ENCODE measurements around the gene PRH1. TPM values are rescaled to one million over a fixed set of nuclear protein-coding genes. Genes with fewer than 3 reads are reported as not detected.

The PRH1 gene
- total and polyA plus RNA-seq, 2 of the 13 experiments (the other 11 are each of a cell fraction or from before 2014, with no cell fraction given): 5.3 to 18.8 TPM

DNA sequence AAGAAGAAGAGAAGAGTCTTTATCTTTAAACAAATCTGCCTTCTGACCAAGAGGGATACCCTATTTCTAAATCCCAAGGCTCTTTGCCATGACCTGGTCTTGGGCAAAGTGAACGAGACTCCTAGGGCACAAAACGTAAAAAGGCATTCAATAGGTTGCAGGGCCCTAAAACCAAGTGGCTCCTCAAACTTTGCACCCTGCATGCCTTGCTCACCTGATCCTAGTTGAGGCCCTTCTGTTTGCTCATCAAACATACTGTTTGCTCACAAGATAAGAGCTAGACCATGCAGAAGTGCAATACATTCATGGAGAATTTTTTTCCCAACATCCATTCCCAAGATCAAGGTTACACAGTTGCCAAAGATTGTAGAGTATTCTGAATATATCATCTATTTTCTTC, 7.9 kb upstream of the PRH1 start (continued):
- TF ChIP-seq ZNF552 (CRISPR knock-in tag; IDR thresholded peaks at IDR 0.05; ENCODE audit: borderline replicate concordance): no peak
- TF ChIP-seq KAT8 (CRISPR knock-in tag; IDR thresholded peaks at IDR 0.05): peak; percentile 73
- peak; percentile 35; the same call in 1 of the 2 replicates for TF ChIP-seq POLR2AphosphoS5 (IDR thresholded peaks at IDR 0.05; ENCODE audit: low read depth, low read length)
- no peak for TF ChIP-seq ZNF768 (CRISPR knock-in tag; IDR thresholded peaks at IDR 0.05)
- TF ChIP-seq ARNT (IDR thresholded peaks at IDR 0.05): no peak
- TF ChIP-seq, protein P1, sequence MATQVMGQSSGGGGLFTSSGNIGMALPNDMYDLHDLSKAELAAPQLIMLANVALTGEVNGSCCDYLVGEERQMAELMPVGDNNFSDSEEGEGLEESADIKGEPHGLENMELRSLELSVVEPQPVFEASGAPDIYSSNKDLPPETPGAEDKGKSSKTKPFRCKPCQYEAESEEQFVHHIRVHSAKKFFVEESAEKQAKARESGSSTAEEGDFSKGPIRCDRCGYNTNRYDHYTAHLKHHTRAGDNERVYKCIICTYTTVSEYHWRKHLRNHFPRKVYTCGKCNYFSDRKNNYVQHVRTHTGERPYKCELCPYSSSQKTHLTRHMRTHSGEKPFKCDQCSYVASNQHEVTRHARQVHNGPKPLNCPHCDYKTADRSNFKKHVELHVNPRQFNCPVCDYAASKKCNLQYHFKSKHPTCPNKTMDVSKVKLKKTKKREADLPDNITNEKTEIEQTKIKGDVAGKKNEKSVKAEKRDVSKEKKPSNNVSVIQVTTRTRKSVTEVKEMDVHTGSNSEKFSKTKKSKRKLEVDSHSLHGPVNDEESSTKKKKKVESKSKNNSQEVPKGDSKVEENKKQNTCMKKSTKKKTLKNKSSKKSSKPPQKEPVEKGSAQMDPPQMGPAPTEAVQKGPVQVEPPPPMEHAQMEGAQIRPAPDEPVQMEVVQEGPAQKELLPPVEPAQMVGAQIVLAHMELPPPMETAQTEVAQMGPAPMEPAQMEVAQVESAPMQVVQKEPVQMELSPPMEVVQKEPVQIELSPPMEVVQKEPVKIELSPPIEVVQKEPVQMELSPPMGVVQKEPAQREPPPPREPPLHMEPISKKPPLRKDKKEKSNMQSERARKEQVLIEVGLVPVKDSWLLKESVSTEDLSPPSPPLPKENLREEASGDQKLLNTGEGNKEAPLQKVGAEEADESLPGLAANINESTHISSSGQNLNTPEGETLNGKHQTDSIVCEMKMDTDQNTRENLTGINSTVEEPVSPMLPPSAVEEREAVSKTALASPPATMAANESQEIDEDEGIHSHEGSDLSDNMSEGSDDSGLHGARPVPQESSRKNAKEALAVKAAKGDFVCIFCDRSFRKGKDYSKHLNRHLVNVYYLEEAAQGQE (IDR thresholded peaks at IDR 0.05; ENCODE audit: borderline replicate concordance in 1 of 2, low read depth in 1 of 2, low read length in 2 of 2): peak in 1 of 2 experiments; percentile 72; a peak in 1 of 4 replicates
- TF ChIP-seq ZBTB7A (CRISPR knock-in tag; IDR thresholded peaks at IDR 0.05): no peak
- TF ChIP-seq ZNF121 (CRISPR knock-in tag; IDR thresholded peaks at IDR 0.05): peak; percentile 40; the same call in 1 of the 2 replicates
- no peak; the same call in 1 of the 2 replicates for TF ChIP-seq ZNF337 (CRISPR knock-in tag; IDR thresholded peaks at IDR 0.05; ENCODE audit: borderline replicate concordance, low read depth)
- TF ChIP-seq SIX4 (CRISPR knock-in tag; IDR thresholded peaks at IDR 0.05): peak; percentile 93
- peak; percentile 78; the same call in 1 of the 2 replicates for TF ChIP-seq NR2F6 (IDR thresholded peaks at IDR 0.05)
- peak; percentile 92 for TF ChIP-seq NR2F6 (CRISPR knock-in tag; IDR thresholded peaks at IDR 0.05)
- peak; percentile 19; the same call in 1 of the 2 replicates for TF ChIP-seq ARNT2 (CRISPR knock-in tag; IDR thresholded peaks at IDR 0.05; ENCODE audit: low read depth)
- TF ChIP-seq ZNF354B (CRISPR knock-in tag; IDR thresholded peaks at IDR 0.05): no peak
- TF ChIP-seq SALL1 (CRISPR knock-in tag; IDR thresholded peaks at IDR 0.05): peak; percentile 99
- no peak for TF ChIP-seq KLF12 (CRISPR knock-in tag; IDR thresholded peaks at IDR 0.05; ENCODE audit: borderline replicate concordance)
- peak; percentile 55; the same call in 1 of the 2 replicates for TF ChIP-seq RFXANK (CRISPR knock-in tag; IDR thresholded peaks at IDR 0.05)
- TF ChIP-seq FLYWCH1 (CRISPR knock-in tag; IDR thresholded peaks at IDR 0.05): no peak
- TF ChIP-seq ZNF383 (CRISPR knock-in tag; IDR thresholded peaks at IDR 0.05; ENCODE audit: borderline replicate concordance): no peak
- peak; percentile 96 for TF ChIP-seq PITX1 (CRISPR knock-in tag; IDR thresholded peaks at IDR 0.05)
- TF ChIP-seq GTF2F1 (IDR thresholded peaks at IDR 0.05; ENCODE audit: low read length): no peak
- TF ChIP-seq STAG1 (CRISPR knock-in tag; IDR thresholded peaks at IDR 0.05): 0 out of 2 replicates have a peak, but pooled peaks have one; percentile 10
- no peak for TF ChIP-seq FOXK2 (IDR thresholded peaks at IDR 0.05)
- TF ChIP-seq ZNF460 (CRISPR knock-in tag; IDR thresholded peaks at IDR 0.05; ENCODE audit: borderline replicate concordance): no peak; the same call in 1 of the 2 replicates
- TF ChIP-seq SPEN (CRISPR knock-in tag; IDR thresholded peaks at IDR 0.05; ENCODE audit: low read depth): peak; percentile 71; the same call in 1 of the 2 replicates
- no peak for TF ChIP-seq ZBTB49 (CRISPR knock-in tag; IDR thresholded peaks at IDR 0.05; ENCODE audit: borderline replicate concordance)
- TF ChIP-seq, protein P2, sequence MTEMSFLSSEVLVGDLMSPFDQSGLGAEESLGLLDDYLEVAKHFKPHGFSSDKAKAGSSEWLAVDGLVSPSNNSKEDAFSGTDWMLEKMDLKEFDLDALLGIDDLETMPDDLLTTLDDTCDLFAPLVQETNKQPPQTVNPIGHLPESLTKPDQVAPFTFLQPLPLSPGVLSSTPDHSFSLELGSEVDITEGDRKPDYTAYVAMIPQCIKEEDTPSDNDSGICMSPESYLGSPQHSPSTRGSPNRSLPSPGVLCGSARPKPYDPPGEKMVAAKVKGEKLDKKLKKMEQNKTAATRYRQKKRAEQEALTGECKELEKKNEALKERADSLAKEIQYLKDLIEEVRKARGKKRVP (CRISPR knock-in tag; IDR thresholded peaks at IDR 0.05): peak in 1 of 2 experiments; percentile 88; a peak in 2 of 4 replicates
- TF ChIP-seq SETDB1 (CRISPR knock-in tag; IDR thresholded peaks at IDR 0.05; ENCODE audit: borderline replicate concordance): no peak
